T-helper 17 cell (primary cell): ENCODE measurements around the gene PARD3B. TPM values are rescaled to one million over a fixed set of nuclear protein-coding genes. Genes with fewer than 3 reads are reported as not detected.
A peak's percentile ranks its signal among the peaks of the same experiment; 100 is the strongest.

Source experiments
- ATAC-seq: fragments of 150-1000 bp; cut with Tn5 transposase; 2 replicates; pipeline ENCODE4 v1.10.0; 2021; ENCODE audit warnings: mild to moderate bottlenecking, moderate library complexity
- DNase-seq, 3 donors: peaks; one replicate each; pipeline versions ENCODE4 v3.0.0 to v3.0.0-alpha.2; 2020 to 2021
- H3K9me3 ChIP-seq: one replicate; pipeline ENCODE4 v1.7.0; 2013; ENCODE audit warnings: low read length, mild to moderate bottlenecking; ENCODE audit not compliant: control insufficient read depth, poor library complexity, severe bottlenecking
- H3K27ac Mint-ChIP-seq: one replicate; pipeline ENCODE4 v1.8.0; 2022; ENCODE audit warnings: mild to moderate bottlenecking, moderate library complexity, mixed read lengths
- H3K27me3 Mint-ChIP-seq: one replicate; pipeline ENCODE4 v1.8.0; 2022; ENCODE audit warnings: mixed read lengths
- H3K36me3 Mint-ChIP-seq: one replicate; pipeline ENCODE4 v1.8.0; 2022; ENCODE audit warnings: low read depth, mixed read lengths
- H3K4me1 Mint-ChIP-seq: one replicate; pipeline ENCODE4 v1.8.0; 2022; ENCODE audit warnings: mild to moderate bottlenecking, mixed read lengths
- H3K4me3 Mint-ChIP-seq: one replicate; pipeline ENCODE4 v1.8.0; 2022; ENCODE audit warnings: mild to moderate bottlenecking, moderate library complexity, mixed read lengths
- total RNA-seq, 4 donors: library from RNA in 2 of 4; stranded (reverse) in 2 of 4; gene quantifications; one replicate each; pipeline ENCODE4 v1.2.3 and lab custom pipeline; 2022 to 2026

PARD3B gene
- total RNA-seq, 2 donors from 2014 or later = 1.5 to 3.0 TPM

DNA sequence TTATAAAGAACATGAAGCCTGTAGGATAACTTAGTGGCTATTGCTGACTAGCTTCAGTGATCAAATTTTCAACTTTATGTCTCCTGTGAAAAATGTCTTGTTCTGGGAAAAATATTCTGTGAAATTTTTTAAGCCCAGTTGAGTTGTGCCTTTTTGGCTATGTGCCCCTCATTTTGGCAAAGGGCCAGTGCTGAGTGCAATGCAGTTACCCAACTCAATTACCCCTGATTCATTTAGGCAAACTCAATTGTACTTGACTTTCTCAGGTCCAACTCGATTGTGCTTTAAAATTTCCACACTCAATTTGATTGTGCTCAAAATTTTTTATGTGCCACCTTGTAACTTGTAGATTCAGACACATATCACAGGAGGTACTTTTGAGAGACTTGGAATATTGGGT is 588.3 kb downstream of the PARD3B start:
- no peak for ATAC-seq

DNA sequence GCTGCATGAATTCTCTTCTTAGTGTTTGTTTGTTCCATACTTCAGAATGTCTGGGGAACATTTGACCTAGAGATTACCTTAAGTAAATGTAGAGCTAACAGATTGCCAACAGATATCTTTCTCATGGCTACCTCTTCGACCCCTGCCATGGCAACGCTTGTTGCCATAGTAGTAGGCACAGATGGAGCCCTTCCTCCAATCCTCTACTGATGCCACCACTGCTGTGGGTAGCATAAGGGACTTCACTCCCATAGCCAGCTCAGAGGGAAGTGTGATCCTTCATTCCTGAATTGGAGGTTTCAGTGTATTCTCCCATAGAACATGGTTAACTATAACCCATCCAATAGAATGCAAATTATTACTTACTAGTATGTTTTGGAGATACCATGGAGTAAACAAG is 593.5 kb downstream of the PARD3B start:
- no peak for ATAC-seq
- Mint-ChIP-seq H3K36me3 (peaks cover 2% of the 10 kb centered on the region), H3K27ac (no peak overlapping the region), H3K27me3 (no peaks in the 10 kb centered on the region), H3K4me3 (no peak overlapping the region), H3K4me1 (no peaks in the 10 kb centered on the region)
- no peaks in the 10 kb centered on the region for H3K9me3 ChIP-seq
- DNase-seq = no peak

More for the DNA sequence above, 588.3 kb downstream of the PARD3B start:
- no peaks in the 10 kb centered on the region for H3K9me3 ChIP-seq
- Mint-ChIP-seq H3K27me3 (no peaks in the 10 kb centered on the region), H3K4me3 (no peak overlapping the region), H3K4me1 (peaks cover 15% of the 10 kb centered on the region), H3K36me3 (peaks cover 2% of the 10 kb centered on the region), H3K27ac (no peak overlapping the region)
- DNase-seq = no peak

GRCh38 chr2:205139822-205140463 is 594.7 kb downstream of the PARD3B start:
- H3K27ac Mint-ChIP-seq = no peak overlapping the region
- ATAC-seq = no peak
- H3K27me3 Mint-ChIP-seq = no peaks in the 10 kb centered on the region
- no peaks in the 10 kb centered on the region for H3K9me3 ChIP-seq
- no peaks in the 10 kb centered on the region for H3K4me1 Mint-ChIP-seq
- no peak for DNase-seq
- H3K36me3 Mint-ChIP-seq = peaks cover 2% of the 10 kb centered on the region
- no peak overlapping the region for H3K4me3 Mint-ChIP-seq

DNA sequence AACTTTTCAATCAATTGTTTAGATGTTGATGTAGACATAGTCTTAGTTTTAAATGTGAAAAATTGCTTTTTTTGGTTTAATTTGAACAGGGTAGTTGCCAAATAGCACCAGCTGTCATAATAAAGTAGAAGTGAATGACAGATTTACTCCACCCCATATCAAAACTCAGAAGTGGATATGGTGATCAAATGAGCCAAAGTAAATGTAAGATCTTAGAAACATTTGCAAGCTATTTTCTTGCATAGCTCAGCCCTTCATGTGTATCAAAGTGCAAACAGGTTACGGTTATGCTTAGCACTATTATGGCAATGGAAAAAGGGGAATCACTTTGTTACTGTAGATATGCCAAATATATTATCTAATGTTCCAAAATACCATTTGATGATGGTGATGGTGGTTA is 596.1 kb downstream of the PARD3B start:
- Mint-ChIP-seq H3K27ac (no peak overlapping the region), H3K36me3 (peaks cover 1% of the 10 kb centered on the region), H3K4me3 (no peak overlapping the region), H3K4me1 (no peaks in the 10 kb centered on the region), H3K27me3 (no peaks in the 10 kb centered on the region)
- DNase-seq (no peak), ATAC-seq (no peak)
- no peaks in the 10 kb centered on the region for H3K9me3 ChIP-seq

DNA sequence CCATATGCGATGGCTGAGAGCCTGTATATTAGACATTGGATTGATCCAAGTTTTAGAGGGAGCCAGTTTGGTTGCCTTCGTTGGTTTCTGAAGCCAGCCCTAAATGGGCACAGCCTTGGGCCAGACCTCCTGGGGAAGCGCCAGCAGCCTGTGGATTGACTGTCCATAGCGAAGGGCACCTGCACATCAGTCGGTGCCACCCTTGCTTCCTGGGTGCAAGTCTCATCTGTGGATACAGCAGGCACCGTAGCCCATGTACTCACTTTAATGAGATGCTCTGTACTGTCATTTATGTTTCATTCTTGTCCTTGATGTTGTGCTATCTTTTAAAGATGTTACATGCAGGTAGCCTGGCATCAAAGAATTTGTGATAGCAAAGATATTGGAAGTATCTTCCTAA is 600.6 kb downstream of the PARD3B start:
- DNase-seq (no peak), ATAC-seq (no peak)
- no peaks in the 10 kb centered on the region for H3K9me3 ChIP-seq
- Mint-ChIP-seq H3K4me1 (no peaks in the 10 kb centered on the region), H3K36me3 (no peaks in the 10 kb centered on the region), H3K4me3 (no peak overlapping the region), H3K27me3 (no peaks in the 10 kb centered on the region), H3K27ac (no peak overlapping the region)

DNA sequence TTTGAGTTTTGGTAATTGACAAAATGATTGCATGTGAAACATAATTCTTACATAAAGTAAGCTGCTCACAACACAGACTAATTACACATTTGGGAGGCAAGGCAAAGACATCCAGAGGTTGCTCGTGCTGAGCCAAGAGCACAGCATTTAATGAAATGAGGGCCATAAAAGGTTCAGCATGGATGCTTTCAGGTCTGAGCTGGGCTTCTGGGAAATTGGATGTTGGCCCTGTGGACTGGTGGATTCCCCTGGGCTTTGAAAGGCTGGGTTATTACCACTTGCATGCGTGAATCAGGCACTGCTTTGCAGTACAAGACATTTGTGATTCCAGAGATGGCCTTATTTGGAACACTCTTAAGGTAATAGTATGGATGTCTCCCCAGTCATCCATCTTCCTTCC is 603.5 kb downstream of the PARD3B start:
- ATAC-seq = no peak
- no peaks in the 10 kb centered on the region for H3K36me3 Mint-ChIP-seq
- H3K27me3 Mint-ChIP-seq = peaks cover 4% of the 10 kb centered on the region
- H3K9me3 ChIP-seq = no peaks in the 10 kb centered on the region
- no peak overlapping the region for H3K4me3 Mint-ChIP-seq
- H3K27ac Mint-ChIP-seq = no peak overlapping the region
- no peak for DNase-seq
- H3K4me1 Mint-ChIP-seq = no peaks in the 10 kb centered on the region

DNA sequence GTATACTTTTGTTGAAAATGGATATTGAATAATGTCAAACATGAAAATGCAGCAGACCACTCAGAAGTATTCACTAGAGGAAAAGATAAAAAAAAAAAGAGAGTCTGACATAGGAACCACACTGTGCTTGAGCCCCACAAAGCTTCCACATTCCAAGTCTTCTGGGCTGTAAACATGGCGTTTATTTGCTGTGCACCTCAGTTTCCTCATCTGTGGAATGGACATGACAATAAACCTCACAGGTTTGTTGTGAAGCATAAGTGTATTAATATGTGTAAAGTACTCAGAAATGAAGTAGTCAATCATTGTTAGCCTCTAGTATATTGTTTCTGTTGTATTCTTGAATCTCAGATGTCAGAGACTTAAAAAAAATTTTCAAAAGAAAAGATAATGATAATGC is 611.2 kb downstream of the PARD3B start:
- DNase-seq (no peak), ATAC-seq (no peak)
- H3K9me3 ChIP-seq = no peaks in the 10 kb centered on the region
- H3K27ac Mint-ChIP-seq = no peak overlapping the region
- H3K4me1 Mint-ChIP-seq = peaks cover 2% of the 10 kb centered on the region
- no peaks in the 10 kb centered on the region for H3K36me3 Mint-ChIP-seq
- H3K4me3 Mint-ChIP-seq = no peak overlapping the region
- peaks cover 4% of the 10 kb centered on the region for H3K27me3 Mint-ChIP-seq

DNA sequence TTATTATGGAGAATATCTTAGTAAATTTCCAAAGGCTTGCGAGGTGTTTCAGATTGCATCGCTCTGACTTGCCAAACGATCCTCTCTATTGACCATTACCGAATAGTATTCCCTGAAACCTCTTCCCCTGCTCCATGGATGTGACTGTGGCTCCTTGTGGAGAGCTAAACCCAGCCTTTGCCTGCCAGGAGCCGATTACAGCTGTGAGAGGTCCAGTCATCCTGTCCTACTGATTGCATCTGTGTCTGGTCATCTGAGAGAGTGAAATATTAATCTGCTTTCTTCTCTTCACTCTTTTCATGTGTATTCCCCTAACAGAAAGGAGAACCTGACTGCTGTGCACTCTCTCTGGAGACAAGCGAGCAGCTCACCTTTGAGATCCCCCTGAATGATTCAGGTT is 613.1 kb downstream of the PARD3B start:
- DNase-seq (no peak), ATAC-seq (no peak)
- Mint-ChIP-seq H3K27ac (peak overlapping the region; percentile 12), H3K4me3 (no peak overlapping the region), H3K36me3 (no peaks in the 10 kb centered on the region), H3K27me3 (no peaks in the 10 kb centered on the region), H3K4me1 (peaks cover 6% of the 10 kb centered on the region)
- no peaks in the 10 kb centered on the region for H3K9me3 ChIP-seq

GRCh38 chr2:205161156-205161839 is 616.0 kb downstream of the PARD3B start:
- H3K9me3 ChIP-seq = no peaks in the 10 kb centered on the region
- Mint-ChIP-seq H3K4me1 (peaks cover 6% of the 10 kb centered on the region), H3K27me3 (no peaks in the 10 kb centered on the region), H3K4me3 (no peak overlapping the region), H3K27ac (no peak overlapping the region), H3K36me3 (no peaks in the 10 kb centered on the region)
- ATAC-seq (no peak), DNase-seq (no peak)

GRCh38 chr2:205166745-205167144 is 621.5 kb downstream of the PARD3B start:
- H3K9me3 ChIP-seq = no peaks in the 10 kb centered on the region
- Mint-ChIP-seq H3K4me1 (peaks cover 8% of the 10 kb centered on the region), H3K4me3 (no peak overlapping the region), H3K27me3 (no peaks in the 10 kb centered on the region), H3K27ac (no peak overlapping the region), H3K36me3 (no peaks in the 10 kb centered on the region)
- no peak for DNase-seq
- no peak for ATAC-seq

GRCh38 chr2:205169012-205169411 is 623.7 kb downstream of the PARD3B start:
- H3K36me3 Mint-ChIP-seq = no peaks in the 10 kb centered on the region
- DNase-seq (no peak), ATAC-seq (no peak)
- H3K4me3 Mint-ChIP-seq = no peak overlapping the region
- no peaks in the 10 kb centered on the region for H3K9me3 ChIP-seq
- H3K4me1 Mint-ChIP-seq = peaks cover 4% of the 10 kb centered on the region
- no peaks in the 10 kb centered on the region for H3K27me3 Mint-ChIP-seq
- H3K27ac Mint-ChIP-seq = no peak overlapping the region

DNA sequence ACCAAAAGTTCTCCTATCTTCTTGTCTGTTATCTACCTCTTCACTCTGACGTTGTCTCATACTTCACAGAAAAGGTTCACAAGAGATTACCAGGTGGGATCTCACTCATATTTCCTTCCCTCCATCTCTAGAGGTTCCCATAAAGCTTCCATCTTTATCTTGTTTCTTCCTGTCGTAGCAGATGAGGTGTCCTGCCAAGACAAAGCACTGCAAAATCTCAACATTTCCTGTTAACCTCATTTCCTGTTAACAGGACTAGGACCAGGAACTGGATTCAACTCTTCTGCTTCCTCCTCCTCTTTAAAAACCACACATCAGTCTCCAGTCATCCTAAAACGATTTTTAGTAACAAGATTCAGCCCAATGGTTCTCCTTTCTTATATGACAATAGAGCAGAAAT is 624.2 kb downstream of the PARD3B start:
- Mint-ChIP-seq H3K4me1 (peaks cover 4% of the 10 kb centered on the region), H3K36me3 (no peaks in the 10 kb centered on the region), H3K4me3 (no peak overlapping the region), H3K27me3 (no peaks in the 10 kb centered on the region), H3K27ac (no peak overlapping the region)
- no peak for DNase-seq
- ATAC-seq = no peak
- no peaks in the 10 kb centered on the region for H3K9me3 ChIP-seq

GRCh38 chr2:205170399-205170798 is 625.1 kb downstream of the PARD3B start:
- no peaks in the 10 kb centered on the region for H3K9me3 ChIP-seq
- Mint-ChIP-seq H3K4me3 (no peak overlapping the region), H3K27ac (peak overlapping the region; percentile 46), H3K27me3 (no peaks in the 10 kb centered on the region), H3K4me1 (peaks cover 4% of the 10 kb centered on the region), H3K36me3 (no peaks in the 10 kb centered on the region)
- no peak for DNase-seq
- ATAC-seq = no peak
